LNCAP (cell line): ENCODE measurements around the gene SCLT1.

Source experiments
- CTCF ChIP-seq: fragments of 450-650 bp; IDR thresholded peaks from 2 replicates; pipeline ENCODE4 v1.5.1; 2017; ENCODE audit warnings: mild to moderate bottlenecking

SCLT1 gene

GRCh38 chr4:129014566-129015509 is 78.5 kb downstream of the SCLT1 start:
- TF ChIP-seq CTCF: no peak

- no peak for TF ChIP-seq CTCF
These were observed 85.2 kb downstream of the SCLT1 start for GRCh38 chr4:129008096-129008495.

GRCh38 chr4:128986908-128987307 is 106.4 kb downstream of the SCLT1 start:
- no peak for TF ChIP-seq CTCF

GRCh38 chr4:128986019-128986418 is 107.3 kb downstream of the SCLT1 start:
- no peak for TF ChIP-seq CTCF

- TF ChIP-seq CTCF: no peak
These were observed 109.4 kb downstream of the SCLT1 start for GRCh38 chr4:128983771-128984485.

- TF ChIP-seq CTCF: no peak
These were observed 112.0 kb downstream of the SCLT1 start for GRCh38 chr4:128981377-128981776.

- TF ChIP-seq CTCF: no peak
These were observed 112.5 kb downstream of the SCLT1 start for GRCh38 chr4:128980816-128981326.
